GM19193 (cell line): ENCODE measurements around the gene SPRYD3.

ENCODE experiments used
- POLR2A ChIP-seq: IDR thresholded peaks from 4 replicates; pipeline ENCODE4 v1.6.1; 2011; ENCODE audit not compliant: insufficient read depth, insufficient read length; ENCODE audit errors: extremely low read depth

Gene SPRYD3

DNA sequence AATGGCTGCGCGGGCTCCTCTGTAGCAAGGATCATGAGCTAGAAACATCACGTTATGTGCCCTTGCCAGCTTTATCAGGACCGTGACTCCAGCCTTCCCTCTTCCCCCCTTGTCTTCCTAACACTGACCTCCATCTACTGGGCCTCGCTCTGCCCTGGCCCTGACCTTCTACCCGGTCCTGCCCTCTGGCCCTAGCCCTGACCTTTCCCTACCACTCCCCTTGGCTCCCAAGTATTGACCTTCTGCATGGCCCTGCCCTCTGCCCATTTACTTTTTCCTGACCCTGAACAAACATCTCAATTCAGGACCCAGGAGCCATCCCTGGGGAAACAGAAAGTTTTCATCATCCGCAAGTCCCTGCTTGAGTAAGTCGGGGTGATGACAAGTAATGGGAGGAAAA, 26.1 kb upstream of the SPRYD3 start:
- TF ChIP-seq POLR2A = no peak

GRCh38 chr12:53103860-53104305, 24.7 kb upstream of the SPRYD3 start:
- TF ChIP-seq POLR2A = no peak

DNA sequence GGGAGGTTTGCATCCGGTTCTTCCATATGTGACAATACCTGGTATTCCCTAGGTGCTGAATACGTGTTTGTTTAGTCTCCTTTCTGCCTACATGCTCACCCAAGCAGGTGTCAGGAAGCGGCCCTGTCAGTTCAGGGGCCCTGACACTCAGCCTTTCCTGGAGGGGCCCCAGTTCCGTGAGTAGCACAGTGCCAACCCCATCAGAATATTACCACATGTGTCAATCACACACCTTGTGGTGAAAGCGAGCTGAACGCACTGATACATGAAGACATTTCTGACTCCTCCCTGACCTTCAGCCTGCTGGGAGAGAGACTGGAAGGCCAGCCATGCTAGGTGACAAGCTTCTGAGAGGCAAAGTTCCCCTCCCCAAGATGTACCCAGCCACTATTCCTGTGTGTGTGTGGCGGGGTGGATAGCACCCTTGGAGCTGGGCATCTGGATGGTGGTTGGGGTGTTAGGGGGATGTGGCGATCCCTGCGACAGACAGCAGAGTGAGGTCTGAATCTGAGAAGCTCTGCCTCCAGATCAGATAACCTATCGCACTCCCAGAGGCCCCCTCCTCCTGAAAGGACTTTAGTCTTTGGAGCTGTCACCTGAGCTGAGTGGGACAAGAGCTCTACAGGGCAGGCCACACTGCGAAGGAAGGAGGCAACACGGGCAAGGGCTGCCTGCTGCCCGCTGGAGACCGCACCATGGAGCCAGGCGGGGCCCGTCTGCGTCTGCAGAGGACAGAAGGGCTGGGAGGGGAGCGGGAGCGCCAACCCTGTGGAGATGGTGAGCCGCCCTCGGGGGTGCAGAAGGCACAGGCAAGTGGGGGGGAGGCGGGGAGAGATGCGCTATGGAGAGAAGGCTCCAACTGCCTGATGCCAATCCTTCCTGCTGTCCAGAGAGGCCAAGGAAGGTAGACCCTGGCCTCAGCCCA, 24.0 kb upstream of the SPRYD3 start, which contains the start of gene SOAT2:
TSS of gene SOAT2 (plus strand) at position 604 of the 925 bp plus-strand sequence. CDS start at position 696, 92 bp downstream.
- peak; percentile 11 for TF ChIP-seq POLR2A

- no peak for TF ChIP-seq POLR2A
Measured at GRCh38 chr12:53101931-53102781, 23.0 kb upstream of the SPRYD3 start.

DNA sequence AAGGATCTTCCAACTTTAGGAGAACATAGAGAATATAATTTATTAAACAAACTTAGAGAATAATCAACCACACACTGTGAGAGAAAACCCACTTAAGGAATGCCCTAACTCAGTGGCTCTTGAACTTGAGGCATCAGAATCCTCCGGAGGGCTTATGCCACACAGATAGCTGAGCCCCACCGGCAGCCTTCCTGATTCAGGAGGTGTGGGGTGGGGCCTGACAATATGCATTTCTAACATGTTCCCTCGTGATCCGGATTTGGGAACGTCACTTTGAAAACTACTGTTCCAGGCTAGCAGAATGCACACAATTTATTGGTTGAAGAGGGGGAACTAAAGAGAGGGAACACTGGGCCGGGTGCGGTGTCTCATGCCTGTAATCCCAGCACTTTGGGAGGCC, 22.1 kb upstream of the SPRYD3 start:
- no peak for TF ChIP-seq POLR2A

DNA sequence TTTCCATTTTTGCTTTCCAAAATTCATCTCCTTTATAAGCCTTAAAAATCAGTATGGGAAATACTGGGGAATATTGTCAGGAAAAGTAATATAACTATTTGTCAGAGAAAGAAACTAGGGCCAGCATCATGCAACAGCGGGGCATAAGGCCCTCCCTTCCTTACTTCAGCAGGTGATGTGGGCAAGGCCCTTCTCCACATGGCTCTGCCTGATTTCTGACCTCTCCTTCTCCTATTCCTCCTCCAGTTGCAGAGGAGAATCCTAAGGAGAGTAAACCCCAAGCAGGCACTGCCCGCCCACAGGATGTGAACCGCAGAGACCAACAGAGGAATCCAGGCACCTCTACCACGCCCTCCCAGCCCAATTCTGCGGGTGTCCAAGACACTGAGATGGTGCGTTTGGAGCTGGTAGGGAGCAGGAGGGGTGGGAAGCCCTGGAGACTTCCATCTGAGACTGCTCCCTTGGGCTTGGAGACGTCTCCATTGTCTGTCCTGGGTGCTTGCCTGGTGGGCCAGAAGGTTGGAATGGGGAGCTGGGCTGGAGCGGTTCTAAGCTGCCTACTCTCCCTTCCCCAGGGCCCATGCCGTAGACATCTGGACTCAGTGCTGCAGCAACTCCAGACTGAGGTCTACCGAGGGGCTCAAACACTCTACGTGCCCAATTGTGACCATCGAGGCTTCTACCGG, 21.4 kb upstream of the SPRYD3 start:
- no peak for TF ChIP-seq POLR2A

DNA sequence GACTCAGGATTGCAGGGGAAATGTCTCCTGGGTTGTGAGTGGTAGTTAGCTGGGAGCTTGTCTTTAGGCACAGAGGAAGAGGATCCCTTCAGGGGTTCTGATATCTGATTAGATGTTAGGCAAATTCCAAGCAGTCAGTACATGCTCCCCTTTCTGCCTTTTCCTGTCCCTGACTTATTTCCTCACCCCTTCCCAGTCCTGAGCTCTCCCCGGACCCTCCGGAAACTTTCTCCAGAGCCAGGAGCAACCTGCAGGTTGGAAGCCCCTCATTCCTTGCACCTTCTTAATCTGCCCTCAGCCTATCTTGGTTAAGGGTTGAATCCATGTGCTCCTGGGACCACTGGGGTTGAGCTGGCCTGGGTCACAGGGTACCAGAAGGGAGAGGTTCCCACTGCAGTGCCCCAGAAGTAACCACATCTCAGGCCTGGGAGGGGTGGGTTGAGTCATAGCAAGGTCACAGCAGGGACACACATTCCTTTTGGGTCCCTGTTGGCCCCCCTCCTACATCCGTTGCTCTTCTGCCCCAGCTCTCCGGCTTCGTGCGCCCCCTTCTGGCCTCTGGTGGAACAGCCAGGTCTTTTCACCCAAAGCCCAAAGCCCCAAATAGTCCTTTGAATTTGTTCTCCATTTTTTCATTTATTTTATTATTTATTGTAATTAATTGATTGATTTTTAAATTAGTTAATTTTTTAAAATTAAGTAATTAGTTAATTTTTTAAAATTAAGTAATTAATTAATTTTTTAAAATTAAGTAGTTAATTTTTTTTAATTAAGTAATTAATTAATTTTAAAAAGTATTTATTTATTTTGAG, 20.1 kb upstream of the SPRYD3 start:
- no peak for TF ChIP-seq POLR2A

- TF ChIP-seq POLR2A = no peak
Measured at GRCh38 chr12:53098354-53098981, 19.3 kb upstream of the SPRYD3 start.

DNA sequence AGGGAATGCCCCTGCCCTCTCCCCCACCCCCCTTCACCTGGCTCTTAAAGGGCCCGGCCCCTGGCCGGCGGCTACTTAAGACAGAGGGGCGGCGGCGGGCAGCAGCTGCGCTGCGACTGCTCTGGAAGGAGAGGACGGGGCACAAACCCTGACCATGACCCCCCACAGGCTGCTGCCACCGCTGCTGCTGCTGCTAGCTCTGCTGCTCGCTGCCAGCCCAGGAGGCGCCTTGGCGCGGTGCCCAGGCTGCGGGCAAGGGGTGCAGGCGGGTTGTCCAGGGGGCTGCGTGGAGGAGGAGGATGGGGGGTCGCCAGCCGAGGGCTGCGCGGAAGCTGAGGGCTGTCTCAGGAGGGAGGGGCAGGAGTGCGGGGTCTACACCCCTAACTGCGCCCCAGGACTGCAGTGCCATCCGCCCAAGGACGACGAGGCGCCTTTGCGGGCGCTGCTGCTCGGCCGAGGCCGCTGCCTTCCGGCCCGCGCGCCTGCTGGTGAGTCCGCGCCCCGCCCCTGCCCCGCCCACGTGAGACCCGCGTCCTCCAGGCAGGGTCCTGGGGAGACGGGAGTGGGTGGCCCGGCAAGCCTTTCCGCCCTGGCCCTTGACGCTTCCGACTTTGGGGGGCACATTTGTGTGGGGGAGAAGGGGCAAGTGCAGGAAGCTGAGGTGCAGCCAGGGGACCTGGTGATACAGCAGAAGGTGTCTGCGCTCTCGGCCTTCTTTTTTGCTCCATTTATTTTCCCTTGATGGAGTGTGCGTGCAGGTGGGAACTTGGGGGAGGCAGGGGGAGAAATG, 18.6 kb upstream of the SPRYD3 start, which contains the start of gene IGFBP6:
TSS of gene IGFBP6 (plus strand) at position 104 of the 790 bp plus-strand sequence. CDS start at position 155, 51 bp downstream.
- TF ChIP-seq POLR2A = peak; percentile 40

GRCh38 chr12:53097207-53097563, 18.0 kb upstream of the SPRYD3 start:
- no peak for TF ChIP-seq POLR2A

- TF ChIP-seq POLR2A = no peak
Measured at GRCh38 chr12:53096759-53097158, 17.6 kb upstream of the SPRYD3 start.

DNA sequence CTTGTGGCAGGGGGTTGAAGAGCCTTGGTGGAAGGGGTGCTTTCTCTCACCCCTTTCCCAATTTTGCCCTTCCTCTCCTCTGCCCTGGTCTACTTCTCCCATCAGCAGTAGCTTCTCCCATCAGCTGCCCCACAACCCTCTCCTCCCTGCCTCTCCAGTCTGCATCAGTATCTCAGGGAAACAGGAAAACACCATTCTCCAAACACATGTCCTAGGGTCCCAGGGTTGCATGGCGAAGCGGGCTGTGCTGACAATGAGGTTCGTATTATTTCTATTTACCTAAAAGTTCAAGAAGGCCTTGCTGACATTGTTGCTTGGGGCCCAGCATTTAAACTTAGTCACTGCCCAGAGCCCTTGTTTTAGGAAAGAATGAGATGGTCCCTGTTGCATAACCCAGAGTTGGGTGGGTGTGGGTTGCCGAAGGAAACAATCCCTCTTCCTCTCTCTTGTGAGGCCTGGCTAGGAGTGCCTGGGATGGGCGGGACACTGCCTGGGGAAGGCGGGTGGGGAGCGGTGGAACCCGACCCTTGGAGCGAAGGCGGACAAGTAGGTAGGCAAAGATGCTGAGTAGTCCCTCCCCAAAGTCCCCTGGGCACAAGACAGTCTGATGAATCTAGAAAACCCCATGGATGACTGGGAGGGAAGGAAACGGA, 17.0 kb upstream of the SPRYD3 start:
- TF ChIP-seq POLR2A = no peak
